Cardiac septum (tissue), 1 donor: ENCODE measurements around the gene HES5. TPM values are rescaled to one million over a fixed set of nuclear protein-coding genes. Genes with fewer than 3 reads are reported as not detected.
"Not testable (repeated sequence)": the region's sequence is repeated elsewhere in the genome, so short reads cannot be mapped to it uniquely, and the experiment has no call there.

Experiments used
- DNase-seq: peaks from one replicate; pipeline ENCODE4 v3.0.0-alpha.2; 2020; ENCODE audit warnings: low spot score
- intact Hi-C: fragments of 100-400 bp; cut with DNase I; formaldehyde crosslinking; loops from one replicate; pipeline ENCODE4 v1.14.0; 2022
- long read RNA-seq: library from polyadenylated mRNA; unstranded; transcript quantifications from one replicate; pipeline ENCODE4 v2.0.0, GENCODE V29; 2021
- total RNA-seq: library from RNA; stranded (reverse); fragmentation: NEBNext Ultra II Directional; extraction: Animal tissue kit (Norgen Biotek cat#: 25700); gene quantifications from one replicate; pipeline ENCODE4 v1.2.1, GENCODE V29; 2021
- donor health status: DM: no; HTN: no; CAD: no.

The HES5 gene
- total RNA-seq: 2.0 TPM
- long read RNA-seq: 0 reads

GRCh38 chr1:2529784-2530512 lies at the start of gene HES5:
Gene HES5 (minus strand): TSS chr1:2530263. CDS start chr1:2530164, 99 bp downstream.
- DNase-seq: no peak
- intact Hi-C loops: loop anchor here (1.0 to 10.0 kb wide), 4 partner anchors 17 to 215 kb away; partner anchors contain the start of gene PRXL2B

- intact Hi-C loops: loop anchor here (2.0 kb wide), 1 partner anchor 30 kb away; no protein-coding TSS in a partner anchor
- no peak for DNase-seq
Measured at GRCh38 chr1:2578758-2579118, 48.7 kb upstream of the HES5 start.

- DNase-seq: not testable (repeated sequence)
- intact Hi-C loops: loop anchor here (2.0 kb wide), 1 partner anchor 29 kb away; no protein-coding TSS in a partner anchor
Measured at GRCh38 chr1:2577565-2578075, 47.6 kb upstream of the HES5 start.

GRCh38 chr1:2575801-2576663 lies 46.0 kb upstream of the HES5 start:
- intact Hi-C loops: no loop called here
- DNase-seq: no peak

- DNase-seq: no peak
Measured at GRCh38 chr1:2574350-2574749, 44.3 kb upstream of the HES5 start.

GRCh38 chr1:2573250-2573920 lies 43.3 kb upstream of the HES5 start:
- intact Hi-C loops: no loop called here
- DNase-seq: no peak

More at GRCh38 chr1:2574350-2574749, 44.3 kb upstream of the HES5 start:
- intact Hi-C loops: no loop called here

GRCh38 chr1:2571348-2571747 lies 41.3 kb upstream of the HES5 start:
- DNase-seq: no peak
- intact Hi-C loops: no loop called here

- intact Hi-C loops: no loop called here
- DNase-seq: no peak
Measured at GRCh38 chr1:2570332-2570731, 40.3 kb upstream of the HES5 start.

- DNase-seq: not testable (repeated sequence)
Measured at GRCh38 chr1:2569703-2570102, 39.6 kb upstream of the HES5 start.

GRCh38 chr1:2569060-2569459 lies 39.0 kb upstream of the HES5 start:
- intact Hi-C loops: no loop called here
- DNase-seq: no peak

More at GRCh38 chr1:2569703-2570102, 39.6 kb upstream of the HES5 start:
- intact Hi-C loops: not testable (repeated sequence)

GRCh38 chr1:2568187-2568816 lies 38.2 kb upstream of the HES5 start:
- DNase-seq, intact Hi-C loops: not testable (repeated sequence)

- no peak for DNase-seq
- intact Hi-C loops: no loop called here
Measured at GRCh38 chr1:2567083-2567679, 37.1 kb upstream of the HES5 start.

GRCh38 chr1:2566101-2567045 lies 36.3 kb upstream of the HES5 start:
- no peak for DNase-seq
- intact Hi-C loops: no loop called here

- intact Hi-C loops: no loop called here
- no peak for DNase-seq
Measured at GRCh38 chr1:2564815-2565374, 34.8 kb upstream of the HES5 start.

- no peak for DNase-seq
- intact Hi-C loops: no loop called here
Measured at GRCh38 chr1:2564006-2564814, 34.1 kb upstream of the HES5 start.

GRCh38 chr1:2563205-2563604 lies 33.1 kb upstream of the HES5 start:
- intact Hi-C loops: no loop called here
- no peak for DNase-seq
